Tibial nerve (tissue), 4 donors: ENCODE results near the gene TEAD2. TPM values are rescaled to one million over a fixed set of nuclear protein-coding genes. Genes with fewer than 3 reads are reported as not detected.
"Not testable (repeated sequence)": the region's sequence is repeated elsewhere in the genome, so short reads cannot be mapped to it uniquely, and the experiment has no call there.

ENCODE experiments used
- DNase-seq, 2 donors: peaks; one replicate each; pipeline ENCODE4 v3.0.0-alpha.2; 2019; ENCODE audit warnings: low spot score in 2 of 2
- H3K27ac ChIP-seq, 4 donors: fragments of 200-600 bp; sonication (generic) in 3 of 4; one replicate each; pipeline ENCODE4 v1.5.1; 2017 to 2019; ENCODE audit warnings: mild to moderate bottlenecking in 1 of 4
- H3K27me3 ChIP-seq, 2 donors: fragments of 200-600 bp; sonication (generic) in 1 of 2; one replicate each; pipeline versions ENCODE4 v1.5.1 to v1.6.0; 2017 to 2019
- H3K36me3 ChIP-seq, 3 donors: fragments of 200-600 bp; sonication (generic); one replicate each; pipeline ENCODE4 v1.5.1; 2018 to 2019
- H3K4me1 ChIP-seq, 4 donors: fragments of 200-600 bp; sonication (generic) in 3 of 4; one replicate each; pipeline ENCODE4 v1.5.1; 2017 to 2019
- H3K4me3 ChIP-seq, 4 donors: fragments of 200-600 bp; sonication (generic) in 3 of 4; one replicate each; pipeline ENCODE4 v1.5.1; 2017 to 2019; ENCODE audit warnings: mild to moderate bottlenecking in 1 of 4, moderate library complexity in 1 of 4
- H3K9me3 ChIP-seq, 4 donors: fragments of 200-600 bp; sonication (generic) in 3 of 4; one replicate each; pipeline ENCODE4 v1.5.1; 2017 to 2019
- CTCF ChIP-seq, 5 experiments: fragments of 200-600 bp in 3 of 5; fragments of 450-650 bp in 2 of 5; sonication (generic) in 3 of 5; IDR thresholded peaks; one replicate each; pipeline ENCODE4 v1.5.1; 2016 to 2019; ENCODE audit warnings: antibody characterized with exemption in 5 of 5, mild to moderate bottlenecking in 3 of 5, moderate library complexity in 2 of 5
- EP300 ChIP-seq, 2 donors: sonication (generic); formaldehyde crosslinking; IDR thresholded peaks; one replicate each; pipeline ENCODE4 v1.6.1; 2017; ENCODE audit warnings: antibody characterized with exemption in 2 of 2, mild to moderate bottlenecking in 1 of 2
- POLR2A ChIP-seq, 2 donors: fragments of 450-650 bp; IDR thresholded peaks; one replicate each; pipeline ENCODE4 v1.6.1; 2017; ENCODE audit warnings: antibody characterized with exemption in 2 of 2, mild to moderate bottlenecking in 2 of 2, moderate library complexity in 2 of 2
- WGBS, 2 donors: methylation state at CpG; one replicate each; pipeline ENCODE4 v1.1.5; 2018; 5-methylcytosine and 5-hydroxymethylcytosine counted together
- total RNA-seq, 4 donors: library from RNA; depleted of rRNA; stranded (reverse); fragments of >200 nt; gene quantifications; one replicate each; pipeline ENCODE4 v1.1.0, GENCODE V29; 2016

TEAD2 gene
- total RNA-seq, 4 donors from 2014 or later: 17.8 to 39.0 (median 21.4) TPM

GRCh38 chr19:49383599-49383998, 21.4 kb upstream of the TEAD2 start:
- TF ChIP-seq CTCF (IDR thresholded peaks at IDR 0.05): no peak
- no peak for TF ChIP-seq EP300 (IDR thresholded peaks at IDR 0.05)
- no peak for TF ChIP-seq POLR2A (IDR thresholded peaks at IDR 0.05)
- Histone ChIP-seq H3K4me3 (no peak overlapping the region), H3K36me3 (no peaks in the 10 kb centered on the region), H3K27me3 (peaks cover 0 to 9% of the 10 kb centered on the region in 2 donors), H3K27ac (no peak overlapping the region), H3K9me3 (peaks cover 0 to 22% (median 5%) of the 10 kb centered on the region in 4 donors), H3K4me1 (no peaks in the 10 kb centered on the region)
- no peak for DNase-seq
- 2 to 90% methylated on average over 1 of the region's 1 CpG for WGBS, 2 donors

- H3K36me3 ChIP-seq: no peaks in the 10 kb centered on the region
- H3K4me3 ChIP-seq: no peak overlapping the region
- H3K4me1 ChIP-seq: no peaks in the 10 kb centered on the region
- peaks cover 0 to 3% of the 10 kb centered on the region in 2 donors for H3K27me3 ChIP-seq
- peaks cover 0 to 22% (median 5%) of the 10 kb centered on the region in 4 donors for H3K9me3 ChIP-seq
- TF ChIP-seq EP300 (IDR thresholded peaks at IDR 0.05): no peak
- no peak for TF ChIP-seq CTCF (IDR thresholded peaks at IDR 0.05)
- TF ChIP-seq POLR2A (IDR thresholded peaks at IDR 0.05): no peak
- no peak overlapping the region for H3K27ac ChIP-seq
- WGBS, 2 donors: 89 to 94% methylated on average over 5 of the region's 5 CpGs
- no peak for DNase-seq
Observed at GRCh38 chr19:49382639-49383038, 20.4 kb upstream of the TEAD2 start.

GRCh38 chr19:49380391-49380790, 18.2 kb upstream of the TEAD2 start:
- Histone ChIP-seq H3K4me3 (no peak overlapping the region), H3K4me1 (no peaks in the 10 kb centered on the region), H3K27me3 (no peaks in the 10 kb centered on the region), H3K27ac (no peak overlapping the region), H3K36me3 (no peaks in the 10 kb centered on the region), H3K9me3 (peaks cover 0 to 22% (median 5%) of the 10 kb centered on the region in 4 donors)
- 83 to 87% methylated on average over 3 of the region's 3 CpGs for WGBS, 2 donors
- TF ChIP-seq EP300 (IDR thresholded peaks at IDR 0.05) (no peak), POLR2A (IDR thresholded peaks at IDR 0.05) (no peak), CTCF (IDR thresholded peaks at IDR 0.05) (no peak)
- DNase-seq: no peak

GRCh38 chr19:49378512-49378911, 16.3 kb upstream of the TEAD2 start:
- Histone ChIP-seq H3K9me3 (peaks cover 0 to 22% (median 5%) of the 10 kb centered on the region in 4 donors), H3K4me1 (no peaks in the 10 kb centered on the region), H3K27me3 (no peaks in the 10 kb centered on the region), H3K36me3 (no peaks in the 10 kb centered on the region), H3K27ac (no peak overlapping the region), H3K4me3 (no peak overlapping the region)
- TF ChIP-seq EP300 (IDR thresholded peaks at IDR 0.05): no peak
- no peak for TF ChIP-seq POLR2A (IDR thresholded peaks at IDR 0.05)
- no peak for TF ChIP-seq CTCF (IDR thresholded peaks at IDR 0.05)
- WGBS, 2 donors: 60 to 65% methylated on average over 3 of the region's 3 CpGs
- DNase-seq: no peak

GRCh38 chr19:49374665-49375434, 12.6 kb upstream of the TEAD2 start:
- WGBS, 2 donors: 84 to 92% methylated on average over 4 to 15 of the region's 16 CpGs
- no peak for DNase-seq
- H3K4me3 ChIP-seq: no peak overlapping the region
- TF ChIP-seq POLR2A (IDR thresholded peaks at IDR 0.05) (no peak), EP300 (IDR thresholded peaks at IDR 0.05) (no peak), CTCF (IDR thresholded peaks at IDR 0.05) (no peak)
- H3K9me3 ChIP-seq: peaks cover 0 to 6% (median 0%) of the 10 kb centered on the region in 4 donors
- H3K27me3 ChIP-seq: no peaks in the 10 kb centered on the region
- no peak overlapping the region for H3K27ac ChIP-seq
- no peaks in the 10 kb centered on the region for H3K4me1 ChIP-seq
- no peaks in the 10 kb centered on the region for H3K36me3 ChIP-seq

GRCh38 chr19:49373174-49373573, 11.0 kb upstream of the TEAD2 start:
- DNase-seq, H3K36me3 ChIP-seq, H3K4me1 ChIP-seq, H3K4me3 ChIP-seq, H3K27me3 ChIP-seq, H3K27ac ChIP-seq: not testable (repeated sequence)
- H3K9me3 ChIP-seq: peaks cover 0 to 18% (median 4%) of the 10 kb centered on the region in 4 donors
- WGBS, 2 donors: 70 to 86% methylated on average over 3 of the region's 3 CpGs
